ENCODE measurements around the gene BOK.
"Not testable (repeated sequence)": the region's sequence is repeated elsewhere in the genome, so short reads cannot be mapped to it uniquely, and the experiment has no call there.

Gene BOK

GRCh38 chr2:241569831-241570281 lies 11.3 kb downstream of the BOK start:
- H3K27ac ChIP-seq = no peak overlapping the region
- no peak for DNase-seq (ENCODE audit: low read depth, low spot score)

- no peak overlapping the region for H3K27ac ChIP-seq
- DNase-seq (ENCODE audit: low read depth, low spot score) = no peak
Measured at GRCh38 chr2:241570961-241571581, 12.5 kb downstream of the BOK start.

DNA sequence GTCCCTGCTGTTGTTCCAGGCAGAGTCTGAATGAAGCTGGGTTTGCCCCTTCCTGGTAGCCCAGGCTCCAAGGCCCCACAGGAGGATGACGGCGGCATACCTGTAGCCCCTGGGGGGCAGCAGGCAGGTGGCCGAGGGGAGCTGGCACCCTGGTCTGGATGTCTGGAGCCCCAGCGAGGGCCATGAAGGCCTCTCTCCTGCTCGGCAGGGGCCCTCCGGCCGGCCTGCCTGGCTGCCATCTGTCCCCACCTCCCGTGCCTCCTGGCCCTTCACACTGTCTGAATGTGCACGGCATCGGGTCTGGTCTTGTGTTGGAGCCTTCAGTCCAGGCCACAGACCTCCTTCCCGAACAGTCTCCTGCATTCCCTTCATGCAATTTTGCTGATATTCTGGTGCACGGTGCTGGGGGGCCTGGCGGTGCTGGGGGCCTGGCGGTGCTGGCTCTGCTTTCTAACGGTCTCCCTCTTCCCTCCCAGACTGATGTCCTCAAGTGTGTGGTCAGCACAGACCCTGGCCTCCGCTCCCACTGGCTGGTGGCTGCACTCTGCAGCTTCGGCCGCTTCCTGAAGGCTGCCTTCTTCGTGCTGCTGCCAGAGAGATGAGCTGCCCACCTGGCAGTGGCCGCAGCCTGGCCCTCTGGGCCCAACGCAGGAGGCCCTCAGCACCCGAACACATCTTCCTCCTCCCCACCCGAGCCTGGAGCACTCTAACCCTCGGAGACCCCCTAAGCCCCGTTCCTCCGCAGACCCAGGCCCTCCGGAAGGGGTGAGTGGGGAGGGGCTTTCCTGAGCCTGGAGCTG lies 13.5 kb downstream of the BOK start:
- H3K27ac ChIP-seq = no peak overlapping the region
- no peak for DNase-seq (ENCODE audit: low read depth, low spot score)

- H3K27ac ChIP-seq; DNase-seq (ENCODE audit: low read depth, low spot score): not testable (repeated sequence)
Measured at GRCh38 chr2:241572915-241573651, 14.5 kb downstream of the BOK start.

- no peak for DNase-seq (ENCODE audit: low read depth, low spot score)
- H3K27ac ChIP-seq = no peak overlapping the region
Measured at GRCh38 chr2:241573741-241574140, 15.2 kb downstream of the BOK start.

DNA sequence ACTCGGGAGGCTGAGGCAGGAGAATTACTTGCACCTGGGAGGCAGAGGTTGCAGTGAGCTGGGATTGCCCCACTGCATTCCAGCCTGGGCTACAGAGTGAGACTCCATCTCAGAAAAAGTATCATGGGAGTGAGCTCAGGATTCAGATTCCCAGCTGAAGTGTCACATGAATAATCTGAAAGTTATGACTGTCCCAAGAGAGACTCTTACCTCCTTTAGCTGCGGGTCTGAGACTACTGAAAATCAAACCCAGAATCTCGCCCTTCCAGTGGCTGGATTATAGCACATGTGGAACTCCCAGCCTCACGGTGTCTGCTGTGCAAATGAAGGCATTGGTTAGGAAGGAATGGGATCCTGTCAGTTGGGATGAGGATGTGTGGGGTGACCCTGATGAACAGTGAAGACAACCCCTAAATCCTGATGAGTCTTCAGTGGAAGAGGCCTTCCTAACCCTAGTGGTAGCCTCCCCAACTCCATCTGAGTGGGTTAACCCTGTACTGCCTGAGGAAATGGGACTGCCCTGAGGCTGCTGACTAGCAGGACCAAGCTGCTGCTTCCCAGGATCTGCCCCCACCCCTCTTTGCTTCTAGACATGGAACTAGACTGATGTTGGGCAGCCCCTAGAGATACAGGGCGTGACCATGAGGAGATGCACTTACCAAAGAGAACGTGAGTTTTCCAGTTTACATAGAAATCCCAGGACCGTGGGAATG lies 16.5 kb downstream of the BOK start:
- DNase-seq (ENCODE audit: low read depth, low spot score) = no peak
- no peak overlapping the region for H3K27ac ChIP-seq

DNA sequence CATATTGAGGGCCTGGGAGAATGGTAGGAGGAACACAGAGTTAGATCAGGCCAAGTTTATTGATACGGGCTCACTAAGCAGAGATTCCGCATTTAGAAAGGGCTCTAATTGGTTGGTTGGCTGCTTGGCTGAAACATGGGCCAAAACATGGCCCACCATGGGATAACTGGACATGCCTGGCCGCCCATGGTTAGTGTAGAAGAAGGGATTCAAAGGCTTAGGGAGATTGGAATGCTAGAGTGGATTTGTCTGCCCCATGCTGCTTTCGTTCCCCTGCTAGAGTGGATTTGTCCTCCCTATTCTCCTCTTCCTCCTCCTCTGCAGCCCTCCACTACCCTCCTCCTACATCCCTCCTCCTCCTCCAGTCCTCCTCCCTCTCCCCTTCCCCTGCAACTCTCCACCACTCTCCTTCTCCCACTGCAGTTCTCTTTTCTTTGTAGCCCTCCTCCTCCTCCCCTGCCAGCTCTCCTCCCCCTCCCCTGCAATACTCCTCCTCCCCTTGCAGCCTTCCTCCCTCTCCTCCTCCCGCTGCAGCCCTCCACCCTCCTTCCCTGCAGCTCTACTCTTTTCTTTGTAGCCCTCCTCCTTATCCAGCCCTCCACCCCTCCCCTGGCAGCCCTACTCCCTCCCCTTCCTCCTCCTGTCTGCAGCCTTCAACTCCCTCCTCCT lies 17.2 kb downstream of the BOK start:
- no peak overlapping the region for H3K27ac ChIP-seq
- no peak for DNase-seq (ENCODE audit: low read depth, low spot score)

DNA sequence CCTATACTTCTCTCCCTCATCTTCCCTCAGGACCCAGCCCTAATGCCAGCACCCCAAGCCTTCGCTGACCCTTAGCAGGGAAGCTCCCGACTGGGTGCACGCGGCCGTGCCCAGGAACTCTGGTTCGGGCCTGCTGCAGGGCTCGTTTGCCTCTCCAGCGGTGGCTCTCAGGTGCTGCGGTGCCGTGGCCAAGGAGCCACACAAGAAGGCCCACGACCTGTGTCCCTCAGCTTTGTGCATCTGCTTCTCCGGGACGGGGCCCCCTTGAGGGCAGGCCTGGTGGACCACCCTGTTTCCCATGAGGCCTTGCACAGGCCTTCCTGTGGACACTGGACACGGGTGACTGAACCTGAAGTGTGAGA lies 17.7 kb downstream of the BOK start:
- no peak overlapping the region for H3K27ac ChIP-seq
- DNase-seq (ENCODE audit: low read depth, low spot score) = no peak

DNA sequence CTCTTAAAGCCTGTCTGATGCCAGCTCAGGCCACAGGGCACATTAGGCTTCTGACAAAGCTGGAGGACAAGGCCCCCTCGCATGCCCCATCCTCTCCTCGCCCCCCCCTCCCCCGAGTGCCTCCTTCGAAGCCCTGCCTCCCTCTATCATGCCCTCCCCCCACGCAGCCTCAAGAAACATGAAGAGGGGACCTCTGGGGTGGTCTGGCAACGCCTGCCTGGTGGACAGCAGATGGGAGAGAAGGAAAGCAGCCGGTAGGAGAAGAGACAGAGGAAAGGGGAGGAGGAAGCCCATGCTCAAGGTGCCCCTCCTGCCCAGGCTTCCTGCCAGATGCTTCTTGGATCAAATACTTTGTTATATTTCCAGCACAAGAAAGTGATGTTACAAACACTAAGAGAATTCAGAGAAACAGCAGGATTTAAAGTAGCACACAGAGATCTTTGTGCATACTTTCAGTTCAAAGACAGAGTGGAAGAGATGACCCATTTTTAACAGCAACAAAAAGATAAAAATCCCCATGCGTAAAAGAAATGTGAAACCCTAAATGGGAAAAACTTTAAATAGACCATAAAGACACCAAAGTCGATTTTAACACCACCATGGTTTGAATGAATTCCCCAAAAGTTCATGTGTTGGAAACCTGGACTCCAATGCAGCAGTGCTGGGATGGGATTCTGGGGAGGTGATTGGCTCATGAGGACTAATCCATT lies 19.0 kb downstream of the BOK start:
- no peak for DNase-seq (ENCODE audit: low read depth, low spot score)
- no peak overlapping the region for H3K27ac ChIP-seq

GRCh38 chr2:241579281-241579680 lies 20.7 kb downstream of the BOK start:
- DNase-seq (ENCODE audit: low read depth, low spot score) = no peak
- no peak overlapping the region for H3K27ac ChIP-seq

GRCh38 chr2:241582328-241582727 lies 23.8 kb downstream of the BOK start:
- no peak overlapping the region for H3K27ac ChIP-seq
- DNase-seq (ENCODE audit: low read depth, low spot score) = no peak

GRCh38 chr2:241582806-241583205 lies 24.3 kb downstream of the BOK start:
- no peak overlapping the region for H3K27ac ChIP-seq
- DNase-seq (ENCODE audit: low read depth, low spot score) = no peak

DNA sequence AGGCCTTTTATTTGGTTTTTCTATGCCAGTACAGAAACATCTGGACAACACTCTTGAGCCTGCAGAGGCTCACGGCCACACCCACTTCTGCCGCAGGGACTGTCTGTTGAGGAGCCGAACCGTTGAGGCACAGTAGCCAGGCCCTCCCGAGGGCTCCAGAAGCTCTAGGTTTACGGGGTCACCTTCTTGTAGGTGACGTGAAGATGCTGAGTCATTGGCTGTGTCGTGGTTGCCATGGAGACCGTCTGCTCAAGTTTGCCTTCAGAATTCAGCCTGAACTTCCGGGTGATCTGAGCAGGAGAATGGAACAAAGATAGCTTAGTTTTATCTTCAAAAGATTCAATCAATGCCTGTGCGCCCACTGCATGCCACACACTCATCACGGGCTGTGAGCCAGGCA lies 25.9 kb downstream of the BOK start:
- no peak overlapping the region for H3K27ac ChIP-seq
- DNase-seq (ENCODE audit: low read depth, low spot score) = no peak

DNA sequence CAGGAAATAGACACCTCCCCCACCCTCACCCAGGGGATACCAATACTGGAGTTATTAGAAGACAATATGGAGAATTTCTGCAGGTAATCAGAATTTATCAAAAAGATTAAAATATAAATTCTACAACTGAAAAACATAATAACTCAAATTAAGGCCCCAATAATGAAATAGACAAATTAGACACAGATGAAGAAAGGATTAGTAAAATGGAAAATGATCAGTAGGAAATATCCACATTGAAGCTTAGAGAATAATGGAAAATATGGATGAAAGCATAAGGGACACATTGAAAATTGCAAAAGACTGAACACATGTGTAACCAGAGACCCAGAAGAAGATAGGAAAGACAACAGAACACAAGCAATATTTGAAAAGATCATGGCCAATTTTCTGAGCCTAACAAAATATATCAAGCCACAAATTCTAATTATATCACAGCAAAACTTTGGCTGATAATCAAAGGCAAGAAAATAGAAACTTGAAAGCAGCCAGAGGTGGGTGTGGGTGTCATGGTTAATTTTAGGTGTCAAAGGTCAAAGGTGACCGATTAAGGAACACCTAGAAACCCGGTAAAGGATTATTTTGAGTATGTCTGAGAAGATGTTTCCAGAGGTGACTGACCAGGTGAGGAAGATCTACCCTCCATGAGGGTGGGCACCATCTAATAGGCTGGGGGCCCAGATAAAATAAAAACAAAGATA lies 28.2 kb downstream of the BOK start:
- no peak for DNase-seq (ENCODE audit: low read depth, low spot score)

DNA sequence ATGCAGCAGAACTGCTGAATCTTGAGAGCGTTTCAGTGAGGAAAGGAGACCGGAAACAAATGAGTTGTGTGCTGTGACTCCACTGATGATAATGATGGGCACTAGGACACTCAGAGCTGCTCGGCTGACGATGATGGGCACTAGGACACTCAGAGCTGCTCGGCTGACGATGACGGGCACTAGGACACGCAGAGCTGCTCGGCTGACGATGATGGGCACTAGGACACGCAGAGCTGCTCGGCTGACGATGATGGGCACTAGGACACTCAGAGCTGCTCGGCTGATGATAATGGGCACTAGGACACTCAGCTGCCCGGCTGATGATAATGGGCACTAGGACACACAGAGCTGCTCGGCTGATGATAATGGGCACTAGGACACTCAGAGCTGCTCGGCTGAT lies 31.3 kb downstream of the BOK start:
- not testable (repeated sequence) for H3K27ac ChIP-seq

More for the DNA sequence above, 28.2 kb downstream of the BOK start:
- H3K27ac ChIP-seq = no peak overlapping the region

GRCh38 chr2:241590496-241591455 lies 32.2 kb downstream of the BOK start:
- not testable (repeated sequence) for DNase-seq (ENCODE audit: low read depth, low spot score); H3K27ac ChIP-seq

More for the DNA sequence above, 31.3 kb downstream of the BOK start:
- DNase-seq (ENCODE audit: low read depth, low spot score) = not testable (repeated sequence)

DNA sequence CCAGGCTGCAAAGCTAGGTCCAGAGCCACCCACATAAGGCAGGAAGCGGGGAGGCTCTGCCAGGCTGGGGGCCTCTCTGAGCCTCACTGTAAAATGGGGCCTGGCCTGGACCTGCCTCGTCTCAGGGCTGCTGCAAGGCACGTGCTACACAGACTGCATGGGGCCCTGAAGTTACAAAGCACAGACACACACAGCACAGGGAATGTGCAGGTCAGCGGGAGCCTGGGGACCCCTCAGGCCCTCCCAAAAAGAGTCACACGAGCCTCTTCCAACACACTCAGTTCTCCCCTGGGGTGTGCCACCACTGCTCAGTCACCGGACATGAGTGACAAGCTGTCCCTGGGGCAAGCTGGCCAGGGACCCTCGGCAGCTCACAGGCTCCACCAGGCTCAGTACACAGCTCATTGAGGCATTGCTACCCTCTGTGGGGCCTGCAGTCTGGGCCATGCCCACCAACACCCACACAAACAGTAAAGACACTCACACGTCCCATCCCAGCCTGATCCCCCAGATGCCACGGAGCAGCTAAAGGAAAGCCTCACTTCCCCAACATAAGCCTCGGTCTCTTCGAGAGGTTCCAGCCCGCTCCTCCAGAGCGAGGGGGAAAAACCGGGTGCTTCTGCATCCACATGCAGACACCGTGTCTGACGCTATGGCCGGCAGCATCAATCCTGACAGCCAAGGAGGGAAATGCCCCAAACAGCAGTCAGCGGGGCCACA lies 33.7 kb downstream of the BOK start:
- DNase-seq (ENCODE audit: low read depth, low spot score) = no peak
- no peak overlapping the region for H3K27ac ChIP-seq

Measured in epithelial cell of prostate (primary cell).